Measurements from ENCODE around the gene ACTRT2.

The ACTRT2 gene

DNA sequence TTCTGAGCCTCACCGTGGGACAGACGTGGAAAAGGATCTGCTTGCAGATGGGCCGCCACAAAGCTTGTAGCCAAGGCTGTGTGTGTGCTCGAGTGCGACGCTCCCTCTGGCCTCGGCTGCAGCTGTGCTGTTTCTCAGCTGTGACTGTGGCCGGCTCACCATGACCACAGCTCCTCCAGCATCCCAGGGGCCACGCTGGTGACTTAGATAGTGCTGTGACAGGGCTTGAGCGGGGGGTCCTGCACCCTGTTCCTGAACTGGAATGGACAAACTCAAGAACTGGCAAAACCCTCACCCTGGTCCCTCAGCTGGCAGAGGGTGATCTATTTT is 17.4 kb upstream of the ACTRT2 start:
- no peak for DNase-seq

DNA sequence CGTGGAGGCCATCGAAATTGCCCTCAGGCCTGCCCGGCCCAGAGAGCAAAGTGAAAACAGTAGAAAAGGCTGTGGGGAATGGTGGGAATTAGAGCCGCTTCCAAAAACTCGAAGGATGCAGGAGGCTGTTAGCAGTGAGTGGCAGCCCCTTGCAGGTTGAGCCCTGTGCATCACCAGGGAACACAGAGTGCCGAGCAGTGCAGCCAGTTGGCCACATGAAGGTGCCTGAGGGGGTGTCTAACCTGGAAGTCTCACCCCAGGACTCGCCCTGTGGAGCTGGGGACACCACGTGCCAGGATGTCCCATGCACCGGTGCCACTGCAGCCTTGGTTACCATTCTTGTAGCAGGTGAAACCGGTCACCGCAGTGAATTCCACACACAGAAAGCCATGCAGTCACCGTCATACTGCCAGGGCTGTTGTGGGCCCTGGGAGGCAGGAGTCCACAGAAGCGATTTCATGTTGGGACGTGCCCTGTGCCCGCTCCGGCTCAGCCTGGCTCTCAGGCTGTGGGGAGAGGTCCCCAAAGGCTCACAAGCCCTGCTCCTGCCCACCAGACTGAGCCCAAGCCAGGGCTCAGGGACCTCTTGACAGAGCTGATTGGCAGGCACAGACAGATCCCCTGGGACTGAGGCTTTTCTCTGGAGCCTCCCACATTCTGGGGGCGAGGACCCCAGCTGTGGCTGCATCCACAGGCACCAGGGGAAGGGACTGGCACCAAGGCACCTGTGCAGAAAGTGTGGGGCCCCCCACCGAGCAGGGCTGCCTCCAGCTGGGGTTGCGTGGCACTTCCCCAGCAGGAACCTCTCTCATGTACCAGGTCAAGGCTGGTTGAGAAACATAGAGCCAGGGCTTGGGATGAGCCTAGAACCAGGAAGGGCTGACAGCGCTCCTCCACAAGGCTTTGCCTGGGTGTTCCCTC is 16.7 kb upstream of the ACTRT2 start:
- no peak for DNase-seq

DNA sequence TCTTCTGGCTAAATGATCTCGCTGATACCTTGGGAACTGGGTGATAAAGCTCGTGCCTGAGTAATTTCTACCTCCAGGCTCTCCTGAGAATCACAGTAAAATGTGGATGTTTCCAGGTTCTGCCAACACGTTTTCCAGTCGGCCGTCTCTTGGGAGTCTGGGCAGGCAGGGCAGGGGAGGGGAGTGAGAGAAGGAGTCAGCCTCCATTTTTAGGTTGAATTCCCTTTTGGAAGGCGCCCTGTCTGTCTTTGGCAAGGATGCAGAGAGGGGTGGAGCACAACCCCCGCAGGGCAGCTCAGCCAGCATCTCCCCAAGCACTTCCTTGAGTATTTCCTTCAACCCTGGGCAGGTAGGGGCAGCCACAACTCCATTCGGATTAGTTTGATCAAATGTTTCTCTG is 15.5 kb upstream of the ACTRT2 start:
- no peak for DNase-seq

DNA sequence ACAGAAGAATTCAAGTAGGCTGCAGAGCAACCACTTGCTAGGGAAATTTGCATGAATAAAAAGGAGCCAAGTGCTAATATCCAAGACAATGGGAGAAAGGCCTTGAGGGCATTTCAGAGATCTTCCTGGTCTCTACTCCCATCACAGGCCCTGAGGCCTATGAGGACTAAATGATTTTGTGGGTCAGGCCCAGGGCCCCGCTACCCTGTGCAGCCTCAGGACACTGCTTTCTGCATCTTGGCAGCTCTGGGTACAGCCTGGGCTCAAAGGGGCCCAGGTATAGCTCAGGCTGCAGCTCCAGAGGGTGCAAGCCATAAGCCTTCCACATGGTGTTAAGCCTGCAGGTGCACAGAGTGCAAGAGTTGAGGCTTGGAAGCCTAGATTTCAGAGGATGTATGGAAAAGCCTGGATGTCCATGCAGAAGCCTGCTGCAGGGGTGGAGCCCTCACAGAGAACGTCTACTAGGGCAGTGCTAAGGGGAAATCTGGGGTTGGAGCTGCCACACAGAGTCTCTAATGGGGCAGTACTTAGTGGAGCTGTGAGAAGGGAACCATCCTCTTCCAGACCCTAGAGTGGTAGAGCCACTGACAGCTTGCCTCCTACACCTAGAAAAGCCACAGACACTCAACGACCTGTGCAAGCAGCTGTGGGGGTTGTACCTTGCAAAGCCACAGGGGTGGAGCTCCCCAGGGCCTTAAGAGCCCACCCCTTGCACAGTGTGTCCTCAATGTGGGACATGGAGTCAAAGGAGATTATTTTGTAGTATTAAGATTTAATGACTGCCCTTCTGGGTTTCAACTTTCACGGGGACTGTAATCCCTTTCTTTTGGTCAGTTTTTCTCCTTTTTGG is 13.7 kb upstream of the ACTRT2 start:
- DNase-seq = no peak

DNA sequence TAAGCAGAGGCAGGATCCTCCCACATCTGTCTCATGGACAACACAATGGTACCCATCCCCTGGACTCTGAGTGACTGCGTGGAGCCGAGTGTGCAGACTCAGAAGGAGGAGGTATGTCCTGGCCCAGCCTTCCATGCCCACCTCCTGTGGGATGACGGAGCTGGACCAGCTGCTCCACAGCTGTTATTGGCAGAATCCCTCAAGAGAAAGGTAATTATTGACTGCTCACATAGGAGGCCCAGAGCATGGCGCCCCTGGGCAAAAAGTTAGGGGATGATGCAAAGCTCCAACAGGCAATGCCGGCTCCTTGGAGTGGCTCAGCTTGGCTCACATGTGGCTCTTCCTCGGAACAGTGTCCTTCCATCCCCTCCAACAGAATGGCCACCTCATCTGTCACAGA is 12.2 kb upstream of the ACTRT2 start:
- DNase-seq = no peak

DNA sequence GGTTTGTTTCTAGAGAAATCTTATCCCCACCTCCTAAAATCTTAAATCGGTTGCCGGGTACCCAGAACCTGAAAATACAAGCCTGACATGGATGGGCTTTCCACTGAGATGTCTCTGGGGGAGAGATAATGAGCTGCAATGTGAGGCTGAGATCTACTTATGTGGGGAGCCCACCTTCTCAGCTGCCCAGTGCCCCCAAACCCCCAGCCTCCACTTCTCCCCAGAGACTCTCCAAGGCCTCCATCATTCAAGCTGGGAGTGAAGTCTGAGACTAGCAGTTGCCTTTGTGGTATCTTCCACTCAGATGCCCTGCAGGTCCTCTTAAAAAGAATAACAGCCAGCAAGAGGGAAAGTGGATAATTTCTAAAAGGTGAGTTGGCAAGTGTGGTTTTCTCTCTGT is 11.7 kb upstream of the ACTRT2 start:
- DNase-seq = no peak

DNA sequence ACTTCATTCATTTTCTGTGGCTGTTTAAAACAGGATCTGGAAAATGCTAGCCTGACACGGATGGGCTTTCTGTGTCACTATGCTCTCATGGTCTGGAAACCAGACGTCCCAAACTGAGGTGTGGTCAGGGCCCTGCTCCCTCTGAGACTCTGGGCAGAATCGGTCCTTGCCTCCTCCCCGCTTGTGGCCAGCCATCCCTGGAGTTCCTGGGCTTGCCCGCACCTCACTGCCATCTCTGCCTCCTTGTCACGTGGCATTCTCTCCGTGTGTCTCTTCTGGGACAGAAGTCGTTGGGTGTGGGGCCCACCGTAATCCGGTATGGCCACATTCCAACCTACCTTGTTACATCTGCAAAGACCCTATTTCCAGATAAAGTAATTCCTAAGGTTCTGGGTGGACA is 10.1 kb upstream of the ACTRT2 start:
- no peak for DNase-seq

DNA sequence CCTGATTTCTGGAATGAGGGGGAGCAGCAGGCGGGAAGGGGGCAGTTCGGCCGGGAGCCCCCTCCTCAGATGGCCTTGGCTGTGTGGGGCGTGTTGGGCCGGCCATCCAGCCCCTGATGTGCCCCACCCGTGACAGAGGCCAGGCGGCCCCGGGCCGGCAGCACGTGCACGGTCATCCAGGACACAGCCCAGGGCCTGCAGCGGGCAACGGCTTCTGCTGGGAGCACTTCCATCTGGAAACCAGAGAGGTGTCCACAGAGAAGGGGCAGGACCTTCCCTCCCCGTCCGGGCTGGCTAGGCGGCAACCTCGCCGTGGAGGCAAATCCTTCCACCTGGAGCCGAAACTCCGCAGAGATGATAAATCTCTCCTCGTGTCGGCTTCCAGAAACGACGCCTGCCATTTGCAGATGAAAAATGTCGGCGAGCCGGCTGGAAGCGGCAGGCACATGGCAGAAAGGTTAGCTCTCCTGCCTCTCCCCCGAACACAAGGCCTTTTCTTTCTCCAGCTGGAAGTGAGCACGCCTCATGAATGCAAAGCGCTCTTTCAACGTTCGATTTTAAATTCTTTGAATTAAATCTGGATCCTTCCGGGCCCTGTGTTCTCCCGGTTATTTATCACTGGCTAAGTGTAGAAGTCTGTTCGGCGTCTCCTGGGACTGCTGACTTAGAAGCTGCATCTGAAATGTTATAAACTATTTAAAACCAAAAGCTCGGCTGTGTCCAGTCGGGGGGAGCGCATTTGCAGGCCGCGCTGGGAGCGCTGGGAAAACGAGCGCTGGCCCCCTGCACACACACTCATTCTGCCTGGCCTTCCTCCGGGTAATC is 9.4 kb upstream of the ACTRT2 start:
- no peak for DNase-seq

DNA sequence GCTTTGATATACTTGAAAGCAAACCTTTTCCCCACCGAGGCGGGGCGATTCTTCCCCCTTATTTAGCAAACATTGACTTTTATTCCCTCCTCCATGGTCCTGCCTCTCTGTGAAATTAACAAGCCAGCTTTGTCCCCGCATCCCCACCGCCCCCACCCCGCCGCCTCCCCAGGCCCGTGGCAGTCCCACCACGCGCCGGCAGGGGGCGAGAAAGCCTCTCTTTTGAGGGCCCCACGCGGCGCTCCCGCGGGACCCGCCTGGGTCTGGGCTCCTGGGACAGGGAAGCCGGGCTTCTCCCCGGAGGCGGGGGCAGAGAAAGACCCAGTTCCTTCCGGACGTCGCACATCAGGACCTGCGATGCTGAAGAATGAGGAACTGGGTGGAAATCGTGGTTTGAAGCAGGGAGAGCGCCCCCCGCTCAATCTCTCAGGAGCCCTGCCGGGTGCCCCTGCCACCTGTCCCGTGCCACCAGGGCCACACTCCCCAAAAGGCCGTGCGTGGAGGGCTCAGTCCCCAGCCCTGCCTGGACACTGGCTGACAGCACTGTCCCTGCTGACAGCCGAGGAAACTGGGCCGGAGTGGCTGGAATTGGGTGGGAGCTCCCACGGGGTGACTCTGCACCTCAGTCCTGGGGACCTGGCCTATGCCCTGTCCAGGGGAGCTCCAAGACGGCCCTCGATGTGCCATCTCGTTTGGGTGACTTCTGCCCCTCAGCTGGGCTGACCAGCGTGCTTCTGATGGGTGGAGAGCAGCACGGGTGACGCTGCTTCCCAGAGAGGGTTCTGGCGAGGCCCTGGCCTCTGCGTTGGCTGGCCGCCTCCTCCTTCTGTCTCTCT is 8.6 kb upstream of the ACTRT2 start:
- no peak for DNase-seq

DNA sequence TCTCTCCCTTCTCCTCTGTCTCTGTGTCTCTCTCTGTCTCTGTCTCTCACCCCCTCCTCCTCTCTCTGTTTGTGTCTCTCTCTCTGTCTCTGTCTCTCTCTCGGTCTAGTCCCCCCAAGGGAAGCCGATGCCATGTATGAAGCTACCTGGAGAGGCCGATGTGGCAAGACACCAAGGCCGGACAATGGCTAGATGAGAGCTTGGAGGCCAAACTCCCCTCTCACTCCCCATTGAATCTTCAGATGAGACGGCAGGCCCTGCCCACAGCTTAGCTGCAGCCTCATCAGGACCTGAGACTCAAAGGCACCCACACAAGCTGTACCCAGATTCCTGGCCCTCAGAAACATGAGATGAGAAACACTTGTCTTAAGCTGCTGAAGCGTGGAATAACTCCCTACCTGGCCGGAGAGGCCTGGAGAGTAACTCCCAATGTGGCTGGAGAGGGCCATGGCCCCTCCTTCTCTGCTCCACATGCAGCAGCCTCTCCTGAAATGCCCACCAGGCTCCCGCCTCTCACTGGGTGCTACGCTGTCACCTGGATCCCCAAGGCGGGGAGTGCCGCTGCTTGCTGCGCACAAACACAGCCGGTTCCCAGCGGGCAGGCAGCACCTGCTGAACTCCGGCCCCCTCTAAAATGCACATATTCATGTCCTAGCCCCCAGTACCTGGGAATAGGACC is 7.8 kb upstream of the ACTRT2 start:
- no peak for DNase-seq

DNA sequence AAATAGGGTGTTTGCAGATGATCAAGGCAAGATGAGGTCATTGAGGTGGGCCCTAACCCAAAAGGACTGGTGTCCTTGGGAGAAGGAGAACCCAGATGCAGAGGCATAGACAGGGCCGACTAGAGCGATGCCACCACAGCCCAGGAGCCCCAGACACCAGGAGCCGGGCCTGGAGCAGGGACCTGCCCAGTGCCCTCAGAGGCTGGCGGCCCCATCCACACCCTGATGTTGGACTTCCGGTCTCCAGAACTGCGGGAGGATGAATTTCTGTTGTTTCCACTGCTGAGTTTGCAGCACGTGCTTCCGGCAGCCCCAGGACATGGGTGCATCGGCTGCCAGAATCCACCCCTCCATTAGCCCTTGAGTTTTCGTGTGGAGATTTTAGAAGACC is 7.2 kb upstream of the ACTRT2 start:
- no peak for DNase-seq

DNA sequence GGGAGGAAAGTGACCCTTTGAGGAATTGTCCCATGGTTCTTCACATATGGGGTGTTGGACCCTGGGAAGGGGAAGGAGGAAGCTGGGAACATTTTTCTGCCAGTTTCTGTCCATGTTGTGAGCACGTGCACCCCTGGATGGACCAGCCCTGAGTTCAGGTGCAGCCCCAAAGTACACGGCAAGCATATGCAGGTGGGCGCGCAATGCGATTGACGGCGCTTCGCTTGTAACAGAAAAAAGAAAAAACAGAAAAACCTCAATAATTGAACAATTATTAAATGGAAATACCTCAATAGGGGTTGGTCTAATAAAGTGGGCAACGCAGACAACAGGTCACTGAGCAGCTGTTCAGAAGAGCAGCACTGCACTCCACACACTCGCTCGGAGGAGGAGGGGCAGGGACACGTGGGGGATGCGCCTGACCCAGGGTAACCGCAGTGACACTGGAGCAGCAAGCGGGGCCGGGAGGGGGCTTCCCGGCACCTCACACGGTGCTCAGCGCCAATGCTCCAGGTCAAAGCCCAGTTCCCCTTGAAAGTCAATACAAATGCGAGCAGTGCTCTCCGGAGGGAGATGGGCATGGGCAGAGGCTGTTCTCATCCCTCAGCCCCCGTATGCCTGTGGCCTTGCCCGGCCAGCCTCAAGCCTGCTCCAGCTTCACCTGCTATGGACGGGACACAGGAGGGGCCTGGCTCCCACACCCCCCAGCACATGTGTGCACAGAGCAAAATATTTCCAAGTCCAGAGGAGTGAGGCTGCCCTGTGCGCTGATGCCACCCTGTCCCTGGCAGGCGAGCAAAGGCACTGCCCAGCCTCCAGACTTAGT is 6.6 kb upstream of the ACTRT2 start:
- DNase-seq = no peak

DNA sequence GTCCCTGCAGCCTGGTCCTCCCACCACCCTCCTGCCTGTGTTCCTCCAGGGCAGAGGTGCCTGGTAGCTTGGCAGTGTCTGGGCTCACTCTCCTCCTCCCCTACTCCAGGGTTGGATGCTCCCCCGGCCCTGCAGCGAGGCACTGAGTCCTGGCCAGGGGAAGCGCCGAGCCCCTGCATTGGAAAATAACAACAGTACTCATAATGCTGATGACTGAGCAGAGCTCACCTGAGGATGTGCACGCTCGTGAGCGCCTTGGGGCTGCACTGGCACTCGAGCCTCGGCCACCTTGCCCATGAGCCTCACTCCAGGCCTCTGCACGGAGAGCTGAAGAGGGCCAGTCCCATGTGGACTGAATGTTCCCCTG is 6.0 kb upstream of the ACTRT2 start:
- DNase-seq = no peak

DNA sequence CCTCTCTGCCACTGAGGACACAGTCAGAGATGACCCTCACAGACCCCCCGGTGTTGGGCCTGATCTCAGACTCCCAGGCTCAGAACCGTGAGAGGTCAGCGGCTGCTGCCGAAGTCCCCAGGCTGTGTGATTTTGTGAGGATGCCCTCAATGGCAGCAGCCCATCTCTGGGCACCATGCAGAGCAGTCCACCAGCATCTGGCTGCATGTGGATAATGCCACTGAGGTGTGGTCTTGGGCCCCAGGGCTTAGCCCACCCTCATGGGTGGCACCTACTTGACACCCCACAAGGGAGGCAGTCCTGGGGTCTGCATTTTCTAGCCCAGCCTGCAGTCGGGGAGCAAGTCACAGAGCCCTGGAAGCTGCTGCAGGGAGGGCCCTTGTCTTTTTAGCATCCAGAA is 5.5 kb upstream of the ACTRT2 start:
- DNase-seq = no peak

DNA sequence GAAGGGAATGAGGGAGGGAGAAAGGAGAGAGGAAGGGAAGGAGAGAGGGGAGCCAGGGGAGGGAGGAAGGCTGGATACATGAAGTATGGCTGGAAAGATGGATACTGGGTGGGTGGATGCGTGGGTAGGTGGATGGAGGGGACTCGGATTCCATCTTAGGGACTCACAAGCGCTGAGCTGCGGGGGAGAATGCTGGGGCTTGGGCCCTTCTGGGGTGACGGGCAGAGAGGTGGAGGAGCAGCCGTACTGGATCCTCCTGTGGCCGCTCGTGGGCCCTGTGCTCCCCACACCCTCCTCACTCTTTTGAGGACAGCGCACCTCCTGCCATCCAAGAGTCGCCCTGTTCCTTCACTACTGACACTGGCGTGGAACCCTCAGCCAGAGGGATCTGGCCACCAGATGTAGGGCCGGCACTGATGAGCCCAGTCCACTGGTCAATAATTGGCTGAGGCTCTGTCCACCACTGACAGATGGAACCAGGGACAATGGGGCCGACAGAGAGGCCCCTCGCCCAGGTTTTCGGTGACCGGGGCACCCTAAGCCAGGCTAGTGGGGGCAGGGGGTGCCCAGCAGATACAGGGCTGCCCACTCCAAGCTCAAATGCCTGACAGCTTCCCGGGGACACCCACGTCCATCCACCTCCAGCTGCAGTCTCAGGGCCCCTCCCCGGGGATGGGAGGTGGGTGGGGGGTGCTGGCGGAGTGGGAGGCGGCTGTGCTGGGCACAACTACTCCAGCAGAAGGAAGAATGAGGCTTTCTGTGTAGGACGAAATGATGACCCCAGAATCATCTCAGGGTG is 4.4 kb upstream of the ACTRT2 start:
- DNase-seq = no peak

DNA sequence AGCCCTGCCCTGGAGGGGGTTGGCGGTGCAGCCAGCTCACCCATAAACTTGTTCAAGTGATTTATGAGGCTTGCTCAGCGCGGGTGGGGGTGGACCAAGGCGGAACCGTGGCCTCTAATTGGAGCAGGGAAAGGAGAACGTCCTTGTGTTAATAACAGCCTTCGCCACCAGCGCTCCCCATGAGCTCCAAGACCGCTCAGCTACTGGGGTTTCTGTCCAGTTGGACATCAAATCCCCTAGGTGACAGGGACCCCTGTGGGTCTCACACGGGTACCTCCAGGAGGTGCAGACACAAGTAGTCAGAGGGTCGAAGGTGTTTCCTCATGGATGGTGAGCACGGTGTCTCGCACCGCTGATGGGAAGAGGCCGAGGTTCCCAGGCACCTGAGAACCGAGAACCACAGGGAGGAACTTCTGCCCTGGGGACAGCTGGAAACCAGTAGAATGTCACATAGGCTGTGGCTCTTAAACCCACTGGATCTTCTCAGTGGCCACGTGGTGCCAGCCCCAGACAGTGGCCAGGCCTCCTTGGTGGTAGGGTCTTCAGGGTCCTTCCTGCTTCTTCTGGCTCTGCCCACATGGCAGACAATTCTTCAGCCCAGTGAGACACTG is 3.7 kb upstream of the ACTRT2 start:
- no peak for DNase-seq

DNA sequence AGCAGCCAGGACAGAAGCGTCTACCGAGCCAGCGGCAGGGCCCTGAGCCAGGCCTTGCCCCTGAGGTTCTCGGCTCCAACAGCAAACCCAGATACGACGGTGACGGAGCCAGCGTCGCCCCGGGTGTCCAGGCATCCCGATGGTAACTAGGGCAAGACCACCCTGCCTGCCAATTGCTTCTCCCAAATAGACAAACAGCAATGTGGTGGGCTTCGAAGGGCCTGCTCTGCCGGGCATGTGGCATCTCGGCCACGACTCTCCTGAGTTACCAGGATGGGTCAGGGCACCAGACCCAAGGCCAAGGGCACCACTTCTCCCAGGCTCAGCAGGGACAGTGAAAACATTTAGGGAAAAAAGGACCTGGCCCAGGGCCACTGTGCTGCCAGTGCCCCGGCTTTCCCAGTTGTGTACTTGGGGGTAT is 3.2 kb upstream of the ACTRT2 start:
- no peak for DNase-seq

DNA sequence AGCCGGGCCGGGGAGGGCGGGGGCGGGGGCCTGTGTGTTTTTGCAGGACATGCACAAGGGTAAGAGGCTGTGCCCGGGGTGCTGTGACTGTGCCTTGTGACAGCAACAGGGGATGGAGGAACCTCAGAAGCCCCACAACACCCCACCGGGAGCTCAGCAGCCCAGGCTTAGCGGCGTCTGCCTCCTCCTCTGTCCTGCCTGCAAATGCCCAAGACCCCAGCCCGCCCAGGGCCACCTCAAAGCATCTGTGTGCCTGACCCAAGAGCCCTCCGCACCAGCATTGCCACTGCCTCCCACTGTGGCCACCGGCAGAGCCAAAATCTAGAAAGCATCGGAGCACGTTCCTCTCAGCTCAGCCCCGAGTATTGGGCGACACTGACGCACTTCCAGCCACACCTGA is 2.7 kb upstream of the ACTRT2 start:
- DNase-seq = no peak

DNA sequence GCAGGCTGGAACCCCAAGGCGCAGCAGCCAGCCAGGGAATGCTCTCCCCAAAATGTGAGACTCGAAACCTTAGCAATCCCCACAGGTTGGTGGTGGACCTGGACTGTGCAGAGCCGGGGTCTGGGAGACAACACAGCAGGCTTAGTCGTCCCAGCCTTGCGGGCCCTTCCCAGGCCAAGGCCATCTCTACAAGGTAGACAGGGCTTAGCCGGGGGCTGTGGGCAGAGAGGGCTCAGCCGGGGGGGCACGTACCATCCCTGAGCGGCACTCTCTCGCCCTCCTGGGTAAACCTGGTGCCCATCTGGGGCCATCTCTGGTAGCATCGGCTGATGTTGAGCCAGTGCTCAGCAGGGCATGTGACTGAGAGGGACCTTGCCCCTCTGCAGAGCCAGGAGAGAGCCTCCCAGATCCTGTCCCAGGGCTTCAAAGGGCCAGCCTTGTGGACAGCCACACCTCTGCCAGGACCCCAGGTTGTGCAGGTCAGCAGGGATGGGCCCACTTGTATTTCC is 2.2 kb upstream of the ACTRT2 start:
- DNase-seq = no peak
